HG02642 (cell line): ENCODE data around the gene TMEM131L.
"Not testable (repeated sequence)": the region's sequence is repeated elsewhere in the genome, so short reads cannot be mapped to it uniquely, and the experiment has no call there.

Experiments used
- ATAC-seq: cut with Tn5 transposase; IDR thresholded peaks from one replicate; pipeline ENCODE4 v1.9.1; 2021; ENCODE audit warnings: mild to moderate bottlenecking; ENCODE audit not compliant: unreplicated experiment, poor library complexity

TMEM131L gene

GRCh38 chr4:153595894-153596601 is 129.9 kb downstream of the TMEM131L start:
- ATAC-seq = no peak

DNA sequence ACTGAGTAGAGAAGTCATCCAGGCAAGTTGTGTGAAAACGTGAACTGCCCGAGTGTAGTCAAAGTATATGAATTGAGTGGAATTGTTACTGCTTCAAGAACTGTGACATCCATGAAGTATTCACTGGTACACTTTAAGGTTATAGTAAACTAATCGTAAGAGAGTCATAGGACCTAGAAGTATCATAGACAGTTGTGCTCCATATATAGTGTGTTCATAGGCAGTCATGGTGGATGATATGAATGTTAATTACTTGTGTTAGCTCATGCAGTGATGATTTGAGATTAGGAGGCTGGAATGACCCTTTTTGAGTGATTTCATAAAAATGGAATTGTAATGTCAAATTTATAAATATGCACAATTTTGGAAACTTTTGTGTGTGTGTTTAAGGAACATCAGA is 136.6 kb downstream of the TMEM131L start:
- ATAC-seq = no peak

DNA sequence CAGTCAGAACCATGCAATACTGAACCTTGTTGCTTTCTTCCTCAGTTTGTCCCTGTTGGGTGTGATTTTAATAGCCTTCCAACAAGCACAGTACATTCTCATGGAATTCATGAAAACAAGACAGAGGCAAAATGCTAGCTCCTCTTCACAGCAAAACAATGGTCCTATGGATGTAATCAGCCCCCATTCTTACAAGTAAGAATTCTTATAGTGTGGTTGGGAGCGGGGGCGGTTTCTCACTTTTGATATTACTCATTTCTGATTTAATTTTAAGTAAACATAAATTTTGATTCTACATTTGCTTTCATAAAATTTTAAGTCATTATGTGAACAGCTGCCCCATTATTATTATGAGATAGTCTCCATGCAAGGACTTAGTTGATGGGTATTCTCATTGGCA is 137.1 kb downstream of the TMEM131L start:
- no peak for ATAC-seq

GRCh38 chr4:153603835-153604234 is 137.7 kb downstream of the TMEM131L start:
- no peak for ATAC-seq

GRCh38 chr4:153609070-153609469 is 142.9 kb downstream of the TMEM131L start:
- not testable (repeated sequence) for ATAC-seq

DNA sequence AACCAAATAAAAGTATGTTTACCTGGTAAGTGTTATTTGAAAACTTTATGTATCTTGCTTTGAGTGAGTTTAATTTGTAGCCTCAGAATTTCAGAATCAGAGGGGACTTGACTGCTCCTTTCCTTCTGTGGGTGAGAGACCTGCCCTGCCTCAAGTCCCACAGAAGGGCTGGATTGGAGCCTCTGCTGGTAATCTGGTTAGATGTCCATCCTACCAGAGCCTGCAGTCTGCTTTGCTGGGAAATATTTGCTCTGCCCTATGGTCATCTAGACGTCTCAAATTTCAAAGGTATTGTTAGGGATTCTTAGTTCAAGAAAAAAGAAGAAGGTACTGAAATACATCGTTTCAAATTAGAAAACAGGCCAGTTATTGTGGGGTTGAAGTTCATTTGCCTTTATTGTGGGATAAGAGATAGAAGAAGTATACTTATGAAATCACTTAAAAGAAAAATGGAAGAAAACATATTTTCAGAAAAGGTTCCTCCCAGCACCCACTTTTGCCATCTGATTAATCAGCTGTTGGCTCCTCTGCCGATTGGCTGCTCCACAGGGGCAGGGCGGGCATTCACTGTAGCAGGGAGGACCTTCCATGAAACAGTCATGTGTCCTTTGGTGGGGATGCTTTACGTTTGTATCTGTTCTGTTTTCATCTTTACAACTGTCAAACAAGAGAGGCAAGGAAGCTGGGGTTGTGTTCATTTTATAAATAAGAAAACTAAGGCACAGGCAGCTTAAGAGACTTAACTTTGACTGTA is 144.6 kb downstream of the TMEM131L start:
- no peak for ATAC-seq

DNA sequence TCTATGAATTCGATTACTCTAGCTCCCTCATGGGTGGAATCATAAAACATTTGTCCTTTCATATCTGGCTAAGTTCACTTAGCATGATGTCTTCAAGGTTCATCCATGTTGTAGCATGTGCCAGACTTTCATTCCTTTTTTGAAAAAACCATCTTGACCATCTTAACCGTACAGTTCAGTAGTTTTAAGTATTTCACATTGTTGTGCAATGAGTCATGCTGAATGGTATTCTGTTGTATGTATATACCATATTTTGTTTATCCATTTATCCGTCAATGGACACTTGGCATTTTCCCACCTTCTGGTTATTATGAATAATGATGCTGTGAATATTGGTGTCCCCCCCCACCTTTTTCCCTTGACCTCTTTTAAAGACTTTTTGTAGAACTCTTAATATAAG is 145.5 kb downstream of the TMEM131L start:
- no peak for ATAC-seq

GRCh38 chr4:153612878-153613277 is 146.7 kb downstream of the TMEM131L start:
- no peak for ATAC-seq

DNA sequence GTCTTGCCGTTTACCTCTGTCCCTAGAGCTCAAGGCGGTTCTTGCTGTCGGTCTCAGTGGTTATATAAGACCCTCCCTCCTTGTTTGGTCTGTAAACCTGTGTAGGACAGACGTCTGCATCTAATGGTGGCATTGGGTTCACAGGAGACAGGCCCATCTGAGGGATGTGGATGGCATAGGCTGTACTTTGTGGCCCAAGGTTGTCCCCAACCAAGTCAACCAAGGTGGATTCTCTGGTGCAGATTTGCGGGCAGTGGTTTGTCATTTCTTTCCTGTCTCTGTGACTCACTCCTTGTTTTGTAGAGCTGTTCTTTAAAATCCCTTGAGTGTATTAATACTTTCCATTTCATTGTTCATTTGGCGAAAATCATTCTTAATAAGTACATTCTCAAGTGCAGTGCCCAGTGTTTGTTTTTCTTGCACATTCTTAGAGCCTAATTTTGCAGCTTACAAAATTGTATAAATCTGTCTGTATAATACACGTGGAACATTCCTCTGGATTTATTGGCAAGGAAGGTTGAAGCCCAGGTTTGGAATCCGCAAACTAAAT is 149.9 kb downstream of the TMEM131L start:
- ATAC-seq = no peak

GRCh38 chr4:153618833-153619232 is 152.7 kb downstream of the TMEM131L start:
- no peak for ATAC-seq

DNA sequence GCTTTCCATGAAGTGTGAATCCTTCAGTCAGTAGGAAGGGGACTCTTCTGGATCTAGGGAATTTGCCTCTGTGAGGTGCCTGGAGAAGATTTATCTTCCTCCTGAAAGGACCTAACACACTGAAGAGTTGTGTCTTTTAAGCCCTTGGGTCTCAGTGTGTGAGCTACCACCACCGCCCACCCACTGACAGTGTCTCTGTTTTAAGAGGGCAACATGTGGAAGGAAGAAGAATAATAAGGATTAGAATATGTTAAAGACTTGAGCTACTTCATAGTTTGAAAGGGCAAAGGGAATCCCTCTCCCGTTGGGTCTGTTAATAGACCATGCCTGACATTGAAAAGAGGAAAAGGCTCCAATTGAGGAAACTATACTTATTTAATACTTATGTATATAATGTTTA is 153.7 kb downstream of the TMEM131L start:
- no peak for ATAC-seq

GRCh38 chr4:153620352-153620751 is 154.2 kb downstream of the TMEM131L start:
- ATAC-seq = no peak

DNA sequence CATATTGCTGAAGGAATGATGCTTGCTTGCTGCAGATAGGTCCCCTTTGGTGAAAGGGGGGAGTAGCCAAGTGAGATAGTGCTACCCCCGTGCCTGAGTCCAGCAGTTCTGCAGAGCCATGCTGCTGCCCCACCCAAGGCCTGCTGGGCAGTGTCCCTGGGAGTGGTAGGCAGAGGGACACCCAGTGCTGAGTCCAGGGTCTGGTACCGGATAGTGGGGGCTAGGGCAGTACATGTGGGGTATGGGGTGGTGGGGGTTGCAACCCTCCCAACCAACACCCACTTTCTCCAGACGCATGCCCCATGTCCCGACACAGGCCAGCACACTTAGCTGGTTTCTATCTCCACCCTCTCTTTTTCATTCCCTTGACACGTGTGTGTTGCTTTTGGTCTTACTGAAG is 155.9 kb downstream of the TMEM131L start:
- no peak for ATAC-seq

GRCh38 chr4:153622778-153623240 is 156.6 kb downstream of the TMEM131L start:
- no peak for ATAC-seq

DNA sequence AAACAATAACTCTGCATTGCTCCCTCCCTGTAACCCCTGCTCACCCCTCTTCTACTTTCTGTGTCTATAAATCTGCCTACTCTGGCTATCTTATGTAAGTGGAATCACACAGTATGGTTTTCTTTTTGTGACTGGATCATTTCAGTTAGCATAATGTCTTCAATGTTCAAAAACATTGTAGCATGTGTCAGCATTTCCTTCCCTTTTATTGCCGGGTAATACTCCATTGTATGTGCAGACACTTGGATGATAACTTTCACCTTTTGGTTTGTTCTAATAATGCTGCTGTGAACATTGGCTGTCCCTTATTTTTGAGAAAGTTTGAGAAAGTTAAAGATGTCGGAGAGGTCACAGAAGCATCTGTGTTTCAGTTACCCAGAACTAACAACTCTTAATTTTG is 157.3 kb downstream of the TMEM131L start:
- ATAC-seq = no peak

DNA sequence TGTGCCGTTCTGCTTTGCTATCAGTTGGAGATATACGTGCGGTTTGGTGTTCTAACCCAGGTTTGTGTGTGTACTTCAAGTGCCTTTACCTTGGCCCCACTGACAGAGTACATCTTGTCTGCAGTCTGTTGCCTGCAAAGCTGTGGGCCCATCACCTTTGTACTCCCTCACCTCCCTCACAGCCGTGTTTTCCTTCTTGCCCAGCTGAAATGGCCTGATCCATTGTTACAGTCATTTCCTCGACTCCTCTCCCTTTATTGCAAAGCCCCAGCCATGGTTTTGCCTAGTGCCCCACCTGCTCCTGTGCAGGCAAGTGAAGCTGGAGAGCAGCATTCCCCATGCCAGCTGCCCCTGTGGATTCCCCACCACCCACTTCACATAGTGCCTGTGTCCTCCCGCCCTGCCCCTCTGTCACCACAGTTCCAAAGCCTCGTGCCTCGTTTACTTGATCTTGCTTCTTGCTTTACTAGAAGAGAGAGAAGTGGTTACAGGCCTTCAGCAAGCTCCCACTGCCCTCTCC is 162.7 kb downstream of the TMEM131L start:
- no peak for ATAC-seq

DNA sequence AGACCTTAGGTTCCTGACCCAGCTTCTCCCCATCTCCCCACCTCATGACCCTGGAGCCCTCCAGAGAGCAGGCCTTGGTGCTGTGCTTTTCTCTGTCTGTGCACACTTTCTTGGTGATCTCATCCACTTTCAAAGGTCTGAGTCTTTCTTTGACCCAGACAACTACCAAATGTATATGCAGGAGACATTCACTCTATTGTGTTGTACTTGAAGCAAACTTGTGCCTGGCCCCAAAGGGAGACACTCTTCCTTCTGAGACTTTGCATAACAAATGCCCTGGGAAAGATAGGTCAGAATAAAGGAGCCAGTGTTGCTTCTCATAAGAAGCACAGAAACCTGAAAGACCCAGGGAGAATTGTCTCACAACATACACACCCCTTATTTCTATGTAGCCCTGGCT is 163.6 kb downstream of the TMEM131L start:
- no peak for ATAC-seq

GRCh38 chr4:153634738-153635353 is 168.7 kb downstream of the TMEM131L start:
- no peak for ATAC-seq

GRCh38 chr4:153635846-153636245 is 169.7 kb downstream of the TMEM131L start:
- no peak for ATAC-seq

GRCh38 chr4:153637201-153637600 is 171.0 kb downstream of the TMEM131L start:
- no peak for ATAC-seq

- no peak for ATAC-seq
Observed at GRCh38 chr4:153638011-153638410, 171.9 kb downstream of the TMEM131L start.
